ENCODE measurements around the gene PRTN3. TPM values are rescaled to one million over a fixed set of nuclear protein-coding genes. Genes with fewer than 3 reads are reported as not detected.

PRTN3 gene
- total RNA-seq, 4 donors from 2014 or later, result not detected

DNA sequence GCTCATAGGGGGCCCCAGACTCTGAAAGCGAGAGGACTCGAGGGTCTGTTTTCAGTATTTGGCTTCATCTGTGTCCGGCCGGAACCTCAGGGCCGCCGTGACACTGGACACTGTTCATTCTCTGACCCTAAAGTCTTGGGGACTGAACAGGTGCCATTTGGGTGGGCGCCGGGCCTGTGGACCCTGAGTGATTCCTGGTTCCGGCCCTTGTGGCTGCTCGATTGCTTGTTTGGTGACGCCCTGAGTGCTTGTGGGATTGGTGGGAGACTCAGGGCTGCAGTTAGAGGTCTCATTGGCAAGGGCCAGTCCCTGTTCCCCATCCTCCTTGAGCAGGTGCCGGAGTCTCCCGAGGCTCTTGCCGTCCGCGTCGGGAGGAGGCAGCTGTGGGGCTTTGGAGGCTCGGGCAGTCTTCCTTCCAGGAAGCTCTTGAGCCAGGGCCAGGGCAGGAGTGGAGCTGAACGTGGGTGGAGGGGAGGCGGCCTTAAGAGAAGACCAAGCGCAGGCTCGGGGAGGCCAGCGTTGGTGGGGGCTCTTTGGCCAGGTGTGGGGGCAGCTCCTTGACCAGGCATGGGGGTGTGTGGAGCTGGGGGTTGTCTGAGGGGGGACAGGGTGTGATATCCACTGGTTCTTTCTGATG, 38.8 kb upstream of the PRTN3 start:
- Histone ChIP-seq H3K4me1 (peaks cover 50 to 88% (median 52%) of the 10 kb centered on the region in 3 donors), H3K9me3 (no peaks in the 10 kb centered on the region), H3K36me3 (peaks cover 35 to 77% (median 37%) of the 10 kb centered on the region in 3 donors), H3K27ac (peak overlapping the region; percentile 95 to 100 (median 100)), H3K4me3 (peak overlapping the region in 3 of 4 donors; percentile 55 to 99 (median 84)), H3K27me3 (no peaks in the 10 kb centered on the region)
- DNase-seq, result no peak
- intact Hi-C loops (cut with DNase I), result no loop called here
- TF ChIP-seq CTCF (IDR thresholded peaks at IDR 0.05), result no peak
- TF ChIP-seq POLR2A (IDR thresholded peaks at IDR 0.05), result no peak
- WGBS, 2 donors, result 0 to 22% methylated on average over 1 to 17 of the region's 23 CpGs

- Histone ChIP-seq H3K36me3 (peaks cover 40 to 83% (median 41%) of the 10 kb centered on the region in 3 donors), H3K27me3 (no peaks in the 10 kb centered on the region), H3K27ac (peak overlapping the region in 2 of 4 donors; percentile 95 to 100), H3K4me1 (peaks cover 50 to 92% (median 52%) of the 10 kb centered on the region in 3 donors), H3K4me3 (peak overlapping the region in 3 of 4 donors; percentile 55 to 99 (median 84)), H3K9me3 (no peaks in the 10 kb centered on the region)
- 31 to 54% methylated on average over 16 to 20 of the region's 28 CpGs for WGBS, 2 donors
- intact Hi-C loops (cut with DNase I), result no loop called here
- DNase-seq, result no peak
- TF ChIP-seq POLR2A (IDR thresholded peaks at IDR 0.05), result no peak
- no peak for TF ChIP-seq CTCF (IDR thresholded peaks at IDR 0.05)
Measured at GRCh38 chr19:802498-803098, 38.2 kb upstream of the PRTN3 start.

DNA sequence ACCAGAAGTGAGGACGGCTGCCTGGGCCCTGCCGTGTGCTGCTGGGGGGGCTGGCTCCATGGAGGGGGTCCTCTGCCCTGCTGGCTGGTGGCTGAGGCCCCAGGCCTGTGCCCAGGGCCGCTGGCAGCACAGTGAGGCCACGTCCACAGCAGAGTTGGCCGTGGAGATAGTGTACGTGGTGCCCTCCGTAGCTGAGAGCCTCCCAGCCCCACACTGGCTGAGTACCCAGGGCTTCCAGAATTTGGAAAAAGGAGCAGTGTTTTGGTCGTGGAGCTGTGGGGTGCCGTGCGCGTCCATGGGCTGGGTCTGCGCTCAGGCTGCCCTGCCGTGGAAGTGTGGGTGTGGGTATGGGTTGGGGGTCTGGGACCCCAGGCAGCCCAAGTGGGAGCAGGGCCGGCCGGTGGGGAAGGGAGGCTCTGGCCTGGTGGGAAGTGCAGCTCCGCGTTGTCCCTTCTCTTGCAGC, 37.7 kb upstream of the PRTN3 start:
- peaks cover 42 to 89% (median 46%) of the 10 kb centered on the region in 3 donors for H3K36me3 ChIP-seq
- H3K9me3 ChIP-seq, result no peaks in the 10 kb centered on the region
- no peak for TF ChIP-seq CTCF (IDR thresholded peaks at IDR 0.05)
- no peak for TF ChIP-seq POLR2A (IDR thresholded peaks at IDR 0.05)
- peak overlapping the region in 2 of 4 donors; percentile 95 to 100 for H3K27ac ChIP-seq
- H3K27me3 ChIP-seq, result no peaks in the 10 kb centered on the region
- intact Hi-C loops (cut with DNase I), result no loop called here
- peaks cover 50 to 91% (median 52%) of the 10 kb centered on the region in 3 donors for H3K4me1 ChIP-seq
- WGBS, 2 donors, result 73 to 80% methylated on average over 2 to 5 of the region's 17 CpGs
- no peak for DNase-seq
- peak overlapping the region in 2 of 4 donors; percentile 5 to 55 for H3K4me3 ChIP-seq

- TF ChIP-seq POLR2A (IDR thresholded peaks at IDR 0.05) (no peak), CTCF (IDR thresholded peaks at IDR 0.05) (no peak)
- Histone ChIP-seq H3K27me3 (no peaks in the 10 kb centered on the region), H3K4me3 (no peak overlapping the region), H3K4me1 (peaks cover 45 to 84% (median 46%) of the 10 kb centered on the region in 3 donors), H3K36me3 (peaks cover 50 to 96% (median 53%) of the 10 kb centered on the region in 3 donors), H3K9me3 (no peaks in the 10 kb centered on the region), H3K27ac (no peak overlapping the region)
- DNase-seq, result no peak
- intact Hi-C loops (cut with DNase I), result no loop called here
- 75 to 80% methylated on average over 8 to 11 of the region's 31 CpGs for WGBS, 2 donors
Measured at GRCh38 chr19:803686-804418, 36.9 kb upstream of the PRTN3 start.
